ENCODE results near the gene SP140L.
"Not testable (repeated sequence)": the region's sequence is repeated elsewhere in the genome, so short reads cannot be mapped to it uniquely, and the experiment has no call there.

The SP140L gene

DNA sequence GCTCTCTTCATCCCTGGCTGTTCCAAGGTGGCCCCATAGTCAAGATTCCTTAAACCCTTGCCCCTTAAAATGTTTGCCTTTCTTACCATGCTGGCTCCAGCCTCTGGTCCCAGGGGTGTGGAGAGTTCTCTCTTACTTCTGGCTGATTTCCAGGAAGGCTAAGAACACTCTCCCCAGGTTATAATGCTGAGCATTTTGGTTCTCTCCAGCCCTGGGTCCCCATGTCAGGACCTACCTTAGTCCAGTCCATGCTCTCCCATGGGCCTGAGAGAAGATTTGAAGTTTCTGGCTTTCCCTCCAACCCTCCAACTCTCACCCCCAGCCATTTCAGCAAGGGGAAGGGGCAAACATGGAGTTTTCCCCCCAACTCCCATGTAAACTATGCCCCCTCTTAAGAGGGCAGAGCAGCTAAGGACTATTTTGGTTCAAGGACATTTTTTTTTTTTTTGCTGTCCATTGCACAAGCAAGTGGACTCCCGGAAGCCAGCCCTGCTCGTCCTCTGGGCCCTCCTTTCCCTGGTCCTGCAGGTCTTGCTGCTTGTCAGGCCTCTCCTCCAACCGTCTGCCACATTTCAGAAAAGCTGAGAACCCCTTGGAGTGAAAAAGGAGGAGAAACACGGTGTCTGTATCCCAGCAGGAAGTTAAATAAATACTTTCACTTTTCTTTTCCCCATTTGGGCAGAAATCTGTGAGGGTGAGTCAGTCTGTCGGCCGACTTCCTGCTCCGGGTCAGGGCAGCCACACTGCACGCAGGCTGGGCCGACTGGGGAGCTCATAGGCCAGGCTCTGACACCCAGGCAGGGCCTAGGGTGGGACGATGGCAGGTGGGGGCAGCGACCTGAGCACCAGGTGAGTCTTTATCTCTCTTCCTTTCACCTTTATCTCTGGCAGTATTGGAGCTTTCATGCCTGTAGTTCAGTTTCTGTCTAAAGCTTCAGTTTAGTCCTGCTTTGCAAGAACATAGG, at the start of gene SP140L:
TSS of gene SP140L (plus strand) at position 741 of the 965 bp plus-strand sequence. CDS start at position 818, 77 bp downstream.
- peak; percentile 75 for DNase-seq (ENCODE audit: low spot score)
- FAIRE-seq: no peak

DNA sequence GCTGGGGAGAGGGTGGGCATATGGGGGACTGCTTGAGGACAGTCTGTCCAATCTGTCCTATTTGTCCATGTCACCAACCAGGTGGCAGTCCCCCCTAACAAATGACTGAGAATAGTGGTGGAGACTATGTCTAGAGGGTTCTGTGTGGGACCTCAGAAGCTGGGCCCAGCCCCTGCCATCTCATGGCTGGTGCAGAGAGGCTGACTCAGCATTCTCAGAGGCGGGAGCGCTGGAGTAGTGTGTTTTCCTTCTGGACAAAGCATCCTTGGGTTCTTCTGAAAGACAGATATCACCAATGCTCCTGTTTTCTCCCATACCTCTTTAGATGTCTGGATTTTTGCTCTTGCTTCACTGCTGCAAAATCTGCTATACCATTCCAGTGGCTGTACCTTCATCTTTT, 44.1 kb upstream of the SP140L start:
- DNase-seq (ENCODE audit: low spot score) (no peak), FAIRE-seq (no peak)

GRCh38 chr2:230286048-230286447, 40.9 kb upstream of the SP140L start:
- FAIRE-seq (no peak), DNase-seq (ENCODE audit: low spot score) (no peak)

DNA sequence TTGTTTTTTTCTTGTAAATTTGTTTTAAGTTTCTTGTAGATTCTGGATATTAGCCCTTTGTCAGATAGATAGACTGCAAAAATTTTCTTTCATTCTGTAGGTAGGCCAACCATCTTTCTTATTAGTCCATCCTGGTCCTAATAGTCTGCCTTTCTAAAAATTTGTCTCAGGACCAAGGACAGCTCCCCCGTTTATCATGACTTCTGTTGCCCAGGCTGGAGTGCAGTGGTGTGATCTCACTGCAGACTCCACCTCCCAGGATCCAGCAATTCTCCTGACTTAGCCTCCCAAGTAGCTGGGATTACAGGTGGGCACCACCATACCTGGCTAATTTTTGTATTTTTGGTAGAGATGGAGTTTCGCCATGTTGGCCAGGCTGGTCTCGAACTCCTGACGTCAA, 37.7 kb upstream of the SP140L start:
- DNase-seq (ENCODE audit: low spot score); FAIRE-seq: not testable (repeated sequence)

- DNase-seq (ENCODE audit: low spot score) (no peak), FAIRE-seq (no peak)
These were observed 31.8 kb upstream of the SP140L start for GRCh38 chr2:230295192-230295591.

- no peak for FAIRE-seq
- no peak for DNase-seq (ENCODE audit: low spot score)
These were observed 30.1 kb upstream of the SP140L start for GRCh38 chr2:230296917-230297316.

- DNase-seq (ENCODE audit: low spot score): no peak
- no peak for FAIRE-seq
These were observed 27.4 kb upstream of the SP140L start for GRCh38 chr2:230299618-230300017.

DNA sequence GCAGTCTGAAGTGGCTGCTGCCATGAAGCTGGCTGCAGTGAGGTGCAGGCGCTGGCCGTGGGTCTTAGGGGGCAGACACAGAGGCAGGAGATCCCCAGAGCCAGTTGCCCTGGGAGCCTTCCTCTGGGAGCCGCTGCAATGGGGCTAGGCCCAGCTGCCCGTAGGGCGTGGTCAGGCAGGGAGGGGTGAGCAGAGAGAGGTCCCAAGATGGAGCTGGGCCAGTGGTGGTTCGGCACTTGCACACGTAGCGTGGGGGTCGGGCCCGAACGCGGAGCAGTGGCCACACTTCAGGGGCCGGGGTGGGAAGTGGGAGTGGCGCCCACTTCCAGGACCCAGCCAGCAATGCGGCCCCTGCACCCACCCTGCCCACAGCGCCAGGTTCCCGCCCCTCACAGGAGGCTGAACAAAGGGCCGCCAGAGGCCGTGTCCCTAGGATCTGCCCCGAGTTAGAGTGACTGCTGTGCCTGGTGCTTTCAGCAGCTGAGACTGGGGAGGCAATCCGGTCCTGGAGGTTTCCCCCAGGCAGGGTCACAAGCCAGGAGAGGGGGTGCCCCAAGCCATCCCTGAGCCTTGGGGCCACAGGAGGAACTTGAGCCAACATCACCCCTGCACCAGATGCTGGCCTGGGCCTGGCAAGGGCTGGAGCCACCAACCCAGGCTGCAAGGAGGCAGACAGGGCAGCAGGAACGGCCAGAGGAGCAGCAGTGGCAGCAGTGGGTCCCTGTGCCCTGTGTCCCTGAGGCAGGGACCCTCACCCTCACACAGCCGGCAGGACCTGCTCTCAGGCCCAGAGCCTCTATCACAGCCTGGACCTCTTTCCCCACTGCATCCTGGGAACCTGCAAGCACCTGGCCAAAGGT, 21.3 kb upstream of the SP140L start:
- FAIRE-seq (no peak), DNase-seq (ENCODE audit: low spot score) (no peak)

- DNase-seq (ENCODE audit: low spot score): no peak
- no peak for FAIRE-seq
These were observed 20.5 kb upstream of the SP140L start for GRCh38 chr2:230306474-230306873.

DNA sequence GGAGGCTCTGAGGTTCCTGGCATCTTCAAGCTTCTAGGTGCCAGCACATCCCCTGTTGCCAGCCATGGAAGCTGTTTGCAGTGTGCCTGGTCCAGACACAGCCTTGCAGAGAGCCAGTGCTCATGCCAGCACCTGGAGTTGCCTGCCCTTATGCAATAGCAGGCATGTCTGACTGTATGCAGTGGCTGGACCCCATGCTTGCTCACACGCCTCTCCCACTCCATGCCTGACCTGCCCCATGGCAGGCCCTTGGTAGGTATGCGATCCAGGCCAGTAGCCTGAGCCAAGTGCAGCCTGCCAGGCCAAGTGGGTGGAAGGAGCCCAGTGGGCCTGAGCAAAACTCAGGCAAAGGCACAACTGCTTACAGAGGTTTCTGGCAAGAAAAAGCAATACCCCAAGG, 19.5 kb upstream of the SP140L start:
- FAIRE-seq (no peak), DNase-seq (ENCODE audit: low spot score) (no peak)

- FAIRE-seq (no peak), DNase-seq (ENCODE audit: low spot score) (no peak)
These were observed 18.5 kb upstream of the SP140L start for GRCh38 chr2:230308402-230309000.

DNA sequence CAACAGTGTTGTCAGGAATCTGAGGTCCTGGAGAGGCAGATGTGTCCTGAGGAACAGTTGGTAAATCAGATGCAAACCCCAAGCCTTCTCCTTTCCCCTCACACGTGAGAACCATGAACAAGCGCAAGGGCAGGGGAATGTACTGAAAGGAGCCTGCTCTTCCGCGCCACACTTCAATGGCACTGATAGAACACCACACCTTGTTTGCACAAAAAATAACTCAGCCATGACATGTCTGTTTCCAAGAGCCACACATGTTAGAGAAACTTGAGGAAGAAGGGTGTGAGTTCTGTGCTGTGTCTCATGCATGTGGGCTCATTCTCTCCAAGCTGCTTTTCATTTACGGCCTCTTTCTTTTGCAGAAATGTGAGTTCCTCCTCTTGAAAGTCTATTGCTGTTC, 16.2 kb upstream of the SP140L start:
- not testable (repeated sequence) for FAIRE-seq; DNase-seq (ENCODE audit: low spot score)

GRCh38 chr2:230311634-230312033, 15.4 kb upstream of the SP140L start:
- DNase-seq (ENCODE audit: low spot score): not testable (repeated sequence)
- FAIRE-seq: peak; percentile 5

GRCh38 chr2:230312638-230313037, 14.4 kb upstream of the SP140L start:
- DNase-seq (ENCODE audit: low spot score): peak; percentile 41

DNA sequence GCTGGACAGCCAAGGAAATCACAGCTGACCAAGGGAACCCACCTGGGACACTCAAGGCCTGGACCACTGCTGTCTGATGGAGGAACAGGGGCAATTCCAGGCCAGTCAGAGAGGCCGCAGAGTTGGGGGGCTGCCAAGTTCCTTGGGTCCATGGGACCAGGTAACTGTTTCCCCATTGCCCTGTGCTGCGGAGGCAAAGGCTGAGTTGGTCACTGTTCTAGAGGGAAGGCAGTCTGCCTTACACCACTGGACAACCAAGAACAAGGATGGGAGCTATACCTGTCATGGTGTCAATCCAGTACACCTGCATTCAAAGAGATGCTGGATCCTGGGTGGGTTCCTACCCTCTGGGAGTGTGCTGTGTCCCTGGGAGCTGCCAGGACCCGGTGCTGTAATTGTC, 9.6 kb upstream of the SP140L start:
- DNase-seq (ENCODE audit: low spot score) (no peak), FAIRE-seq (no peak)

More at GRCh38 chr2:230312638-230313037, 14.4 kb upstream of the SP140L start:
- FAIRE-seq: no peak

GRCh38 chr2:230318190-230319121, 8.5 kb upstream of the SP140L start:
- FAIRE-seq (no peak), DNase-seq (ENCODE audit: low spot score) (no peak)

DNA sequence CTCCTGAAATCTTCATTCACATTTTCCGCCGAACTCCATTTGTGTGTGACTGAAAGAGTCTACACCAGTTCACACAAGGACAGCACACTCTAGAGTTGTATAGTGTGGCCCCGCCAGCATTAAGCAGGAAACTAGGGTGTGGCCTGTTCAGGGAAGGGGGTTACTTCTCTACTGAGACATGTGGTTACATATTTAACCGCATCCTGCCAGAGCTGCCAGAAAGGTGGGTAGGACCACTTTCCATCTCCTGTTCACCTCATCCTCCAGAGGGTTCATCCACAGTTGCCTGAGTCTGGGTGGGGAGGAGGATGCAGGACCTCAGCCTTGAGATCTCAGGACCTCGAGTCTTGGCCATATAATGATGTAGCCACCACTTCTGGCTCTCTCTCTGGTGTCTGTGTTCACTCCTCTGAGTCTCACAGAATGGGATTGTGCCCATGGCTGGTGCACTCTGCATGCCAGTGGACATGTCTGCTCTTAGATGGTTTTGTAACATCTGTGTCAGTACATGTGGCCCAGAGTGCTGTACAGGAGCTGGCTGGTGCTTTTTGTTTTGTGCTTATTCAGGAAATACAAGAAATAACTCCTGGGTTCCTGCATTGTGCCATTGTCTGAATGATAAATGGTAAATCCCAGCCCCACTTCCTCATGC, 7.7 kb upstream of the SP140L start:
- no peak for DNase-seq (ENCODE audit: low spot score)
- FAIRE-seq: no peak

- FAIRE-seq: no peak
These were observed 6.0 kb upstream of the SP140L start for GRCh38 chr2:230321031-230321430.

GRCh38 chr2:230322561-230323384, 4.2 kb upstream of the SP140L start:
- no peak for DNase-seq (ENCODE audit: low spot score)
- FAIRE-seq: no peak

More at GRCh38 chr2:230321031-230321430, 6.0 kb upstream of the SP140L start:
- no peak for DNase-seq (ENCODE audit: low spot score)

Data from urothelium cell line (cell line).